H1 (cell line): Measurements from ENCODE around the gene GALNT18. TPM values are rescaled to one million over a fixed set of nuclear protein-coding genes. Genes with fewer than 3 reads are reported as not detected.

ENCODE experiments used
- CREB1 ChIP-seq: IDR thresholded peaks from 2 replicates; pipeline ENCODE4 v1.6.1; 2012; ENCODE audit warnings: inconsistent platforms
- JUND ChIP-seq: IDR thresholded peaks from 2 replicates; pipeline ENCODE4 v1.6.1; 2011; ENCODE audit warnings: mild to moderate bottlenecking, improper control_type of control experiment, low read length
- TBP ChIP-seq: IDR thresholded peaks from 2 replicates; pipeline ENCODE4 v1.6.1; 2011; ENCODE audit warnings: low read depth, low read length, improper control_type of control experiment
- TEAD4 ChIP-seq: IDR thresholded peaks from 2 replicates; pipeline ENCODE4 v1.6.1; 2012; ENCODE audit warnings: low read depth, low read length, inconsistent platforms, mixed read lengths
- polyA plus RNA-seq, 7 experiments: library from polyadenylated mRNA; depleted of rRNA in 3 of 7; stranded (reverse) in 5 of 7; unstranded in 2 of 7; fragments of >200 nt in 5 of 7; fragments of 200-250 nt in 2 of 7; gene quantifications; 1 replicate in 5 of 7; 2 replicates in 1 of 7; 4 replicates in 1 of 7; pipeline versions ENCODE4 v1.2.1 to v1.2.3, GENCODE V29; 2011 to 2013; ENCODE audit warnings: missing spikeins in 2 of 7, mixed read lengths in 2 of 7
- total RNA-seq: library from RNA; stranded (reverse); fragmentation: NEBNext Ultra II Directional; extraction: Animal tissue kit (Norgen Biotek cat#: 25700); gene quantifications from 2 replicates; pipeline ENCODE4 v1.2.1, GENCODE V29; 2021
- TF ChIP-seq, protein P1 (sequence below): fragments of 300-600 bp; sonication (generic); IDR thresholded peaks from 2 replicates; pipeline ENCODE4 v1.7.1; 2012; ENCODE audit warnings: low read length, moderate library complexity, mild to moderate bottlenecking, inconsistent platforms; ENCODE audit not compliant: insufficient replicate concordance
- TF ChIP-seq, protein P2 (sequence below): IDR thresholded peaks from 2 replicates; pipeline ENCODE4 v1.6.1; 2012; ENCODE audit warnings: inconsistent platforms

The GALNT18 gene
- total and polyA plus RNA-seq, 2 of the 8 experiments (the other 6 are each of a cell fraction or from before 2014, with no cell fraction given) = 6.0 to 9.4 TPM

DNA sequence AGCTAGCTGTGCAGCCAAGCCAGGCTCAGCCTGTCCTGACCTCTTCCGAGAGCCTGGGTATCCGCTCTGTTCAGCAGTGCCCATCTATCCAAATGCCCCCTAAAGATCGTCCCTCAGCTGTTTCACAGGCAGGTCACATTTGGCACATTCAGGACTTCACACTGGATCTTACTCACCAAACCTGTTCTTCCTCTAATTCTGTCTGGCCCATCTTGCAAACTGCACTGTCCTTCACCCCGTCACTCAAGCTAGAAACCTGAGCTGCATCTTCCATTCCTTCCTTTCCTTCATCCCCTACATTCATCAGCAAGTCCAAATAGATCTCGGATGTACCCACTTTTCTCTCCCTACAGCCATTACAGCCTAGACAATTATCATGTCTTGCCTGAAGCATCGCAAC is 208.0 kb downstream of the GALNT18 start (continued):
- TF ChIP-seq, protein P1, sequence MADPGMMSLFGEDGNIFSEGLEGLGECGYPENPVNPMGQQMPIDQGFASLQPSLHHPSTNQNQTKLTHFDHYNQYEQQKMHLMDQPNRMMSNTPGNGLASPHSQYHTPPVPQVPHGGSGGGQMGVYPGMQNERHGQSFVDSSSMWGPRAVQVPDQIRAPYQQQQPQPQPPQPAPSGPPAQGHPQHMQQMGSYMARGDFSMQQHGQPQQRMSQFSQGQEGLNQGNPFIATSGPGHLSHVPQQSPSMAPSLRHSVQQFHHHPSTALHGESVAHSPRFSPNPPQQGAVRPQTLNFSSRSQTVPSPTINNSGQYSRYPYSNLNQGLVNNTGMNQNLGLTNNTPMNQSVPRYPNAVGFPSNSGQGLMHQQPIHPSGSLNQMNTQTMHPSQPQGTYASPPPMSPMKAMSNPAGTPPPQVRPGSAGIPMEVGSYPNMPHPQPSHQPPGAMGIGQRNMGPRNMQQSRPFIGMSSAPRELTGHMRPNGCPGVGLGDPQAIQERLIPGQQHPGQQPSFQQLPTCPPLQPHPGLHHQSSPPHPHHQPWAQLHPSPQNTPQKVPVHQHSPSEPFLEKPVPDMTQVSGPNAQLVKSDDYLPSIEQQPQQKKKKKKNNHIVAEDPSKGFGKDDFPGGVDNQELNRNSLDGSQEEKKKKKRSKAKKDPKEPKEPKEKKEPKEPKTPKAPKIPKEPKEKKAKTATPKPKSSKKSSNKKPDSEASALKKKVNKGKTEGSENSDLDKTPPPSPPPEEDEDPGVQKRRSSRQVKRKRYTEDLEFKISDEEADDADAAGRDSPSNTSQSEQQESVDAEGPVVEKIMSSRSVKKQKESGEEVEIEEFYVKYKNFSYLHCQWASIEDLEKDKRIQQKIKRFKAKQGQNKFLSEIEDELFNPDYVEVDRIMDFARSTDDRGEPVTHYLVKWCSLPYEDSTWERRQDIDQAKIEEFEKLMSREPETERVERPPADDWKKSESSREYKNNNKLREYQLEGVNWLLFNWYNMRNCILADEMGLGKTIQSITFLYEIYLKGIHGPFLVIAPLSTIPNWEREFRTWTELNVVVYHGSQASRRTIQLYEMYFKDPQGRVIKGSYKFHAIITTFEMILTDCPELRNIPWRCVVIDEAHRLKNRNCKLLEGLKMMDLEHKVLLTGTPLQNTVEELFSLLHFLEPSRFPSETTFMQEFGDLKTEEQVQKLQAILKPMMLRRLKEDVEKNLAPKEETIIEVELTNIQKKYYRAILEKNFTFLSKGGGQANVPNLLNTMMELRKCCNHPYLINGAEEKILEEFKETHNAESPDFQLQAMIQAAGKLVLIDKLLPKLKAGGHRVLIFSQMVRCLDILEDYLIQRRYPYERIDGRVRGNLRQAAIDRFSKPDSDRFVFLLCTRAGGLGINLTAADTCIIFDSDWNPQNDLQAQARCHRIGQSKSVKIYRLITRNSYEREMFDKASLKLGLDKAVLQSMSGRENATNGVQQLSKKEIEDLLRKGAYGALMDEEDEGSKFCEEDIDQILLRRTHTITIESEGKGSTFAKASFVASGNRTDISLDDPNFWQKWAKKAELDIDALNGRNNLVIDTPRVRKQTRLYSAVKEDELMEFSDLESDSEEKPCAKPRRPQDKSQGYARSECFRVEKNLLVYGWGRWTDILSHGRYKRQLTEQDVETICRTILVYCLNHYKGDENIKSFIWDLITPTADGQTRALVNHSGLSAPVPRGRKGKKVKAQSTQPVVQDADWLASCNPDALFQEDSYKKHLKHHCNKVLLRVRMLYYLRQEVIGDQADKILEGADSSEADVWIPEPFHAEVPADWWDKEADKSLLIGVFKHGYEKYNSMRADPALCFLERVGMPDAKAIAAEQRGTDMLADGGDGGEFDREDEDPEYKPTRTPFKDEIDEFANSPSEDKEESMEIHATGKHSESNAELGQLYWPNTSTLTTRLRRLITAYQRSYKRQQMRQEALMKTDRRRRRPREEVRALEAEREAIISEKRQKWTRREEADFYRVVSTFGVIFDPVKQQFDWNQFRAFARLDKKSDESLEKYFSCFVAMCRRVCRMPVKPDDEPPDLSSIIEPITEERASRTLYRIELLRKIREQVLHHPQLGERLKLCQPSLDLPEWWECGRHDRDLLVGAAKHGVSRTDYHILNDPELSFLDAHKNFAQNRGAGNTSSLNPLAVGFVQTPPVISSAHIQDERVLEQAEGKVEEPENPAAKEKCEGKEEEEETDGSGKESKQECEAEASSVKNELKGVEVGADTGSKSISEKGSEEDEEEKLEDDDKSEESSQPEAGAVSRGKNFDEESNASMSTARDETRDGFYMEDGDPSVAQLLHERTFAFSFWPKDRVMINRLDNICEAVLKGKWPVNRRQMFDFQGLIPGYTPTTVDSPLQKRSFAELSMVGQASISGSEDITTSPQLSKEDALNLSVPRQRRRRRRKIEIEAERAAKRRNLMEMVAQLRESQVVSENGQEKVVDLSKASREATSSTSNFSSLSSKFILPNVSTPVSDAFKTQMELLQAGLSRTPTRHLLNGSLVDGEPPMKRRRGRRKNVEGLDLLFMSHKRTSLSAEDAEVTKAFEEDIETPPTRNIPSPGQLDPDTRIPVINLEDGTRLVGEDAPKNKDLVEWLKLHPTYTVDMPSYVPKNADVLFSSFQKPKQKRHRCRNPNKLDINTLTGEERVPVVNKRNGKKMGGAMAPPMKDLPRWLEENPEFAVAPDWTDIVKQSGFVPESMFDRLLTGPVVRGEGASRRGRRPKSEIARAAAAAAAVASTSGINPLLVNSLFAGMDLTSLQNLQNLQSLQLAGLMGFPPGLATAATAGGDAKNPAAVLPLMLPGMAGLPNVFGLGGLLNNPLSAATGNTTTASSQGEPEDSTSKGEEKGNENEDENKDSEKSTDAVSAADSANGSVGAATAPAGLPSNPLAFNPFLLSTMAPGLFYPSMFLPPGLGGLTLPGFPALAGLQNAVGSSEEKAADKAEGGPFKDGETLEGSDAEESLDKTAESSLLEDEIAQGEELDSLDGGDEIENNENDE = no peak
- TF ChIP-seq TEAD4 (no peak), TBP (no peak), CREB1 (no peak), JUND (no peak)
- TF ChIP-seq, protein P2, sequence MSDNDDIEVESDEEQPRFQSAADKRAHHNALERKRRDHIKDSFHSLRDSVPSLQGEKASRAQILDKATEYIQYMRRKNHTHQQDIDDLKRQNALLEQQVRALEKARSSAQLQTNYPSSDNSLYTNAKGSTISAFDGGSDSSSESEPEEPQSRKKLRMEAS = no peak
